HuH-7 (cell line): Measurements from ENCODE around the gene SLC12A9.

Experiments
- DNase-seq: peaks from one replicate; pipeline ENCODE4 v3.0.0; 2011; ENCODE audit warnings: low spot score

The SLC12A9 gene

DNA sequence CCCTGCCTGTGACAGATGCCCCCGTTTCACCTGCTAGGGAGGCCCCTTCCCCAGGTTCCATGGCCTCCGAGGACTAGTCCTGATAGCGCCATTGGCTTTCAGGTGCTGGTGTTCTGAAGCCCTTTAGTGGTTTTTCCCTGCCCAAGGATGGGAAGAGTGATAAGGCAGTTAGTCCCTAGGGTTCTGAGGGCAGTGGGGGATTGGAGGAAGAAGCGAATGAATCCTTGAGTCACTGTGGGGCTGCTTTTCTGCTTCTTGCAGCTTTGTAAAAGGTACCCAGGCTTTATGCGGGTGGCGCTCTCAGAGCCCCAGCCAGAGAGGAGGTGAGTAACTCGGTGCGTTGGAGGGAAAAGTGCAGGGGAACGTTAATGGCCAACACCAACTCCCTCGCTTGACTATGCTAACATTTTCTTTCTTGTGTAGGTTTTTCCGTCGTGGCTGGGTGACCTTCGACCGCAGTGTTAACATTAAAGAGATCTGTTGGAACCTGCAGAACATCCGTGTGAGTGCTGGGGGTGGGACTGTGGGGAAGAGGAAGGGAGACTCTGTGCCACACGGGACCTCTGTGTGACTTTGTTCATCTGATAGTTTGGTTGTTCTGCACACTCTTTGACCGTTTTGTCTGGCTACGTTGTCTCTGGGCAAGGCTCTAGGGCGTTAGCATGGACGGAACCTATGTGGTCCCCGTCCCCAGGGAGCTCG, 33.1 kb downstream of the SLC12A9 start:
- DNase-seq: no peak

DNA sequence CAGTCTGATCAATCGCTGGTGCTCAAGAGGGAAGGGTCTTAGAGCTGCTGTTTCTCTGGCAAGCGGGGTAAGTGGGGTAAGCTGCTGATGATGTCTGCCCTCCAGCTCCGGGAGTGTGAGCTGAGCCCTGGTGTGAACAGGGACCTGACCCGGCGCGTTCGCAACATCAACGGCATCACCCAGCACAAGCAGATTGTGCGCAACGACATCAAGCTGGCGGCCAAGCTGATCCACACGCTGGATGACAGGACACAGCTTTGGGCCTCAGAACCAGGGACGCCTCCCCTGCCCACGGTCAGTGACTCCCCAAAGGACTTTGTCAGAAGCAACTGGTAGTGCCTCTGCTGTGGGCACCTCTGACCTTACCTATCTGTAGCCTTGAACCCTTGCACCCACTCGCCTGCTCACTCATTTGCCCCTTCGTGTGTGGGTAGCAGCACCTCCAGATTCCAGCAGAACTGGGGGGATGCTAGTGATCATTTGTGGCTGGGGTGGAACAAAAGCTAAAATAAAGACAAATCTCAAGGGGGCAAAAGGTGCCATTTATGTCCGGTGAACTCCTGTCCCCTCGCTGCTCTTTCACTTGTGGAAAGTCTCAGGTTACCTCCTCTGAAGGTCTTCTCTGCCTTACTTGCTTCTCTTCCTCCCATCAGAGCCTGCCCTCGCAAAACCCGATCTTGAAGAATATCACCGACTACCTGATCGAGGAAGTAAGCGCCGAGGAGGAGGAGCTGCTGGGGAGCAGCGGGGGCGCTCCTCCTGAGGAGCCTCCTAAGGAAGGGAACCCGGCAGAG, 33.8 kb downstream of the SLC12A9 start:
- peak; percentile 8 for DNase-seq

DNA sequence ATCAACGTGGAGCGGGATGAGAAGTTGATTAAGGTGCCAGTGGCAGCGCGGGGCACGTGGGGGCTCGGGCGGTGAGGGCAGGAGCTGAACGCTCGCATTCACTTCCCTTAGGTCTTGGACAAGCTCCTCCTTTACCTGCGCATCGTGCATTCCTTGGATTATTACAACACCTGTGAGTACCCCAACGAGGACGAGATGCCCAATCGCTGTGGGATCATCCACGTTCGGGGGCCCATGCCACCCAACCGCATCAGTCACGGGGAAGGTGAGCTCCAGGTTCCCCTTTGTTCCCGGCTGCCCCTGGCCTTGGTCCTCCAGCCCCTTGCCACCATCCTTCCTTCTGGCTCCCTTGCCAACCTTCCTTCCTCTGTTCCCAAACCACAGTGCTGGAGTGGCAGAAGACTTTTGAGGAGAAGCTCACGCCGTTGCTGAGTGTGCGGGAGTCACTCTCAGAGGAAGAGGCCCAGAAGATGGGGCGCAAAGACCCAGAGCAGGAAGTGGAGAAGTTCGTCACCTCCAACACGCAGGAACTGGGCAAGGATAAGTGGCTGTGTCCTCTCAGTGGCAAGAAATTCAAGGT, 34.5 kb downstream of the SLC12A9 start:
- peak; percentile 8 for DNase-seq

GRCh38 chr7:100887516-100888290, 35.2 kb downstream of the SLC12A9 start:
- peak; percentile 10 for DNase-seq

DNA sequence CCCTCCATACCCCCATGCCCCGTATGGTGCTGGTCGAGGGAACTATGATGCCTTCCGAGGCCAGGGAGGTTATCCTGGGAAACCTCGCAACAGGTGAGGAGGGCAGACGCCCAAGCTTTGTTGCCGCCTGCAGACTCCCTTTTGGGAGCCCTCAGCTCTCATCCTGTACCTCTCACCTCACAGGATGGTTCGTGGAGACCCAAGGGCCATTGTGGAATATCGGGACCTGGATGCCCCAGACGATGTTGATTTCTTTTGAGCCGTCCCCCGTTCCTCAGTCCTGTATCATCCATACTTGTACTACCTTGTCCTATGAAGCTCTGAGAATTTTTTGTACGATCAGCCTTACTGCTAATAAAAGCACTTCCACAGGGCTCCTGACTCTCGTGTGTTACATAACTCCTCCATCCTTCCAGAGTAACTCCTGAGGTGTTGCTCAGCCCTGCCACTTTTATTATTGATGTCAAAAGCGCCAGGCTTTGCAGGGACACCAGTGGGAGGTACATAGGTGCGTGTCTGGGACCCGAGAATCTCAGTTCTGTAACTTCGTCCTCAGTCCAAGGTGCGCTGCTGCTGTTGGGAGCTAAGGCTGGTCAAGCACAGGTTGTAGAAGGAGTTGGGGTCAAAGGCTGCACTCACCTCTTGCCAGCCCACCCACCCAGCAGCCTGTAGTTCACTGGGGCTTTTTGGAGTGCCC, 35.9 kb downstream of the SLC12A9 start:
- DNase-seq: no peak

DNA sequence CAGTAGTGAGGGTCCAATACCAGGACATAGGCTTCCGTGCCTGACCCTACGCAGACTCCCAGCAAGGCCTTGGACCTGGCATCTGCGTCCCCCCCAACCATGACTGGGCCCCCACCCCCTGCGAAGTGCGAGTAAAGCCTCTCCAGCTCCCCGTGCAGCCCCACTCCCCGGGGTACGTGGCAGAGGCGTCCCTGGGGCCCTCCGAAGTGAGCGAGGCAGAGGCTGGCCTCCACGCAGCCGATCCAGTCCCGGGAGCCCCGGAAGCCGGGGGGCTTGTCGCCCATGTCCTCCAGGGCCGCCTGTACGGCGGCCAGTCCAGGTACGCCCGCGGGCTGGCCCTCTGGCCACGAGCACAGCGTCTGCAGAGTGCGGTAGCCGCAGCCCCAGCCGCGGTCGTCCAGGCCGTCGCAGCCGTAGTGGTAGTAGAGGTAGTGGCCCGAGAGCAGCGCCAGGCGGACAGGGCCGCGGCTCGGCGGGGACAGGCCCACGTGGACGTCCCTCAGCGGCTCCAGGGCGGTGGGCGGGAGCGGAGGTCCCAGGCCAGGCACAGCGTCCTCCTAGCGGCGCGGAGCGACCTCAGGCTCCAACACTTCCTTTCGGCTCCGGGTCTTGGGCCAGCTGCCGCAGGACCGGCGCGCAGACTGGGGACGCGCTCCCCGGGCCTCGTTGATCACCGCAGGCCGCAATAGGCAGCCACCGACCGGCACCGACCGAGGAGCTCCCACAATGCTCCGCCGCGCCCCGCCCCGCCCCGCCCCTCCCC, 36.7 kb downstream of the SLC12A9 start, which contains the start of gene UFSP1:
TSS of gene UFSP1 (minus strand) at position 728 of the 763 bp plus-strand sequence. CDS start at position 284, 444 bp downstream.
- peak; percentile 68 for DNase-seq

DNA sequence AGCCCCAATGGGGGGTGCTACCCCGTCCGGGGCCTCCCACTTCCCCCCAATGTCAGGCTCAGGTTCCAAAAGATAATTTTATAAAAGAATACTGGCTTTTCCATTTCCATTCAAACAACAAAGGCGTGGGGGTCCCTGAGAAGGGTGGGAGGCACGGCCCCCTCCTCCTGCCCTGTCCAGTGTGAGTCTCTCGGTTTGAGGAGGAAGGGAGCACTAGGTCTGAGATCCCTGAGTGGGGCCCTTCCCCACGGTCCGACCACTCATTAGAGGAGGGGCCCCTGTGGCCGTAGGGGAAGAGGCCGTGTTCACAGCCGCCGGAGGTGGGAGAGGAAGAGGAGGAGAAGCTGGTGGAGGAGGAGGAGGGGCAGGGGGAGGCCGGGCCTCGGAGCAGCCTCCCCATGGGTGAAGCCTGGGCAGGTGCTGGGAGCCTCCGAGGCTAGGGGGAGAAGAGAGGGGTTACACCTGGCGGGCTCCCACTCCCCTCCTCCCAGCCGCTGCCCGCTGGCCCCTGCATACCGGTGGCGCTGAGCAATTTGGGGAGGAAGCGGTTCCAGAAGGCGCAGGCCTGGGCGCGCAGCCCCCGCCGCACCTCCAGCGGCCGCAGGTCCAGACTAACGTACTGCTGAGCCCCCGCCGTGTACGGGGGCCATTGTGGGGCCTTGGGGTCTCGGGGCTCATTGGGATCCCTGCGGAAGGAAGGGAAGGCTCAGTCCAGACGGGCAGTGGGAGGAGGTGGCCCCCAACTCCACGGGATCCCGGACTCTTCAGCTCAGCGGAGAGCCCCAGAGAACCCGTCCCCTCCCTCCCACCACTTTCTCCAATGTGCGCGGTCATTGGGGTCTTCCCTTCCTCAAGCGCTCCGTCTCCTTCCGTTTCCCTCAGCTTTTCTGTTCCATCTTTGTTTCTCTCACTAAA, 38.4 kb downstream of the SLC12A9 start:
- DNase-seq: no peak

- no peak for DNase-seq
Observed at GRCh38 chr7:100891568-100892247, 39.2 kb downstream of the SLC12A9 start.

DNA sequence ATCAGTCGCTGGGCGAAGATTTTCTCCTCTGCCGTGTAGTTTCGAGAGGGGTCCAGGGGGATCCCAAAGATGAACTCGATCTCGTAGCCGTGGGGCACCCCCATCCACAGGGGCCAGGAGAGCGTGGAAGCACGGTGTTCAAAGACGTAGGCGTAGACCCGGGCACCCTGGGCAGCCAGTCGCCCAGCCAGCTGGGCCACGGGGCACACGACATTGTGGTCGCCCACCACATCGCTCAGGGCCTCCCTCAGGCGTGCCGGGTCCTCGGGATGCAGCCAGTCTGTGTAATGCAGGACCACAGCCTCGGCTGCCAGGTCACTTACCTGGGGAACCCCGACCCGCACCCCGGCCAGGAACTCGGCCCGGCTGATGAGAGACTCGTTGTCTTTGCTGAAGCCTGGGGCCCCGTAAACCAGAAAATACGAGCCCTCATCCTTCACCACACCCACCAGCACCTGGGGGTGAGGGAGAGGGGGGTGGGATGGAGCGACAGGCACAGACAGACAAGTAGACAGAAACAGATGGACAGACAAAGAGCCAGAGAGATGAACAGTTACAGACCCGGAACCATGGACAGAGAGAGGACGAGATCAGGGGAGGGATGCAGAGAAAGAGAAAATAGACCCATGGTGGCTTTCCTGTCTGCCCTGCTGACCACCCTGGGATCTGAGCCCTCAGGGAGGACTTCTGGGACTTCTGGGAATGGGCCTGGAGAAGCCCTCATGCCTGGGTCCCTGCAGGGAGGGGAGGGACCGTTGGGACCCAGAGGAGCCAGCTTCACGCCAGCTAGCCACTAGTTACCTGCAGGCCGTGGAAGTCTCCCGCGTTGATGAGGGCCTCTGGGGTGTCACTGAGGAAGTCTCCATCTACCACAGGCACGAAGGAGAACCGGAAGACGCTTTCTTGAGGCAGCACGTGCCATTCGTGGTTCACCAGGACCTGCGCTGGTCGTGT, 40.1 kb downstream of the SLC12A9 start:
- DNase-seq: no peak

DNA sequence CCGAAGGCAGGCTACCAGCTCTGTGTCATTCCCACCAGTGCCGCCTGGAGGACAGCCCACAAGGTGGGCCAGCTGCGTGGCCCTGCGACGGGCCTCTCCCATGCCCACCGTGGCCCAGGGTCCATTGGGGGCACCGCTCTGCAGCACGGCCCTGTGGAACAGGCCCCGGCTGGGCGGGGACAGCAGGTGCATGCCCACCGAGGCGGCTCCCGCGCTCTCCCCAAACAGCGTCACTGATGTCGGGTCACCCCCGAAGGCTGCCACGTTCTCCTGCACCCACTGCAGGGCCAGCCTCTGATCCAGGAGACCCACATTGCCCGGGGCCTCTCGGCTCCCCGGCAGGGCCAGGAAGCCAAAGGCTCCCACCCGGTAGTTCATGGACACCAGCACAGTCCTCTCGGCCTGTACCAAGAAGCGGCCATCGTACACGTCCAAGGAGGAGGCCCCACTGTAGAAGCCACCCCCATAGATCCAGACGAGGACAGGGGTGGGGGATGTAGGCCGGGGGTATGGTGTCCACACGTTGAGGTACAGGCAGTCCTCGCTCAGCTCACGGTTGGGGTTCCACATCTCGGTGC, 40.9 kb downstream of the SLC12A9 start:
- no peak for DNase-seq

DNA sequence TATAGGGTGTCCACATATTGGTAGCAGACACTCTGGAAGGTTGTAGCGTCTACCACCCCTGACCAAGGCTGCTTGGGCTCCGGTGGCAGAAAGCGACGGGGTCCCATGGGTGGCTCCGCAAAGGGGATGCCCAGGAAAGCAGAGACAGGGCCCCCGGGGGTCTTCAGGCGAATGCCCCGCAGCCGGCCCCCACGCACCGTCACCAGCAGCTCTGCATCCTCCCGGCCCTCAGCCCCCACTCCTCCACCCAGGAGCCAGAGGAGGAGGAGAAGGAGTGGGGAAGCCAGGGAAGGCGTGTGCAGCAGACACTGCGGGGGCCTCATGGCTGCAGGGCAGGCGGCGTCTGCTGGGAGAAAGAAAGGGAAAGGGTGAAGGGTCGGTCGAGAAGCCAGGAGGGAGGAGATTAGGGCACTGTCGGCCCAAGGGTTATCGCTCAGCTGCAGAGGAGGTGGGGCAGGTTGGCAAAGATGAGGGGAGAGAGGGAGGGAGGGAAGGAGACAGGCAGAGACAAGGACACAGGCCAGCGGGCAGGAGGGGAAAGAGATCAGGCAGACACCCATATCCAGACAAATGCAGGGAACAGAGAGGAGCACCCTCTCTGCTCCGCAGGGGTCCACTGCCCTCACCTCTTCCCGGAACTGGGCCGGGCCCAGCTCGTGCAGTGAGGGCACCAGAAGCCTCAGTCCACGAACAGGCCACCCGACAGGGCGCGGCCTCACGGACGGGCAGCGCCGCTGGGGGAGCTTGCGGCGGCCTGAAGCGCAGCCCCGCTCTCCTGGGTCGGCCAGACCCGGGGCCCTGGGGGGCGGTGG, 41.6 kb downstream of the SLC12A9 start:
- no peak for DNase-seq

GRCh38 chr7:100894860-100895700, 42.6 kb downstream of the SLC12A9 start:
- DNase-seq: peak; percentile 79

DNA sequence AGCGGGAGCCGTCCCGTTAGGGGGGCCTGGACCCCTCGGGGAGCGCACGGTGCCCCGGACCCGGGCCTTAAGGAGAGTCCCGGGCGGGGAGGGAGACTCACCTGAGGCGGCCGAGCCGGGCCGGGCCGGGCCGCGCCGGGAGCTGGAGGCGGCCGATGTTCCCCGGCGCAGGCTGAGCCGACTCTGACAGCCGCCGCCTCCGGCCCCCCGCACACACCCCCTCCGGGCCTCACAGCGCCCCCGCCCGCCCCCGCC, 43.1 kb downstream of the SLC12A9 start, which contains the start of gene ACHE:
TSS of gene ACHE (minus strand) at position 188 of the 255 bp plus-strand sequence. CDS start 1,656 bp downstream, outside the sequence.
- DNase-seq: no peak

DNA sequence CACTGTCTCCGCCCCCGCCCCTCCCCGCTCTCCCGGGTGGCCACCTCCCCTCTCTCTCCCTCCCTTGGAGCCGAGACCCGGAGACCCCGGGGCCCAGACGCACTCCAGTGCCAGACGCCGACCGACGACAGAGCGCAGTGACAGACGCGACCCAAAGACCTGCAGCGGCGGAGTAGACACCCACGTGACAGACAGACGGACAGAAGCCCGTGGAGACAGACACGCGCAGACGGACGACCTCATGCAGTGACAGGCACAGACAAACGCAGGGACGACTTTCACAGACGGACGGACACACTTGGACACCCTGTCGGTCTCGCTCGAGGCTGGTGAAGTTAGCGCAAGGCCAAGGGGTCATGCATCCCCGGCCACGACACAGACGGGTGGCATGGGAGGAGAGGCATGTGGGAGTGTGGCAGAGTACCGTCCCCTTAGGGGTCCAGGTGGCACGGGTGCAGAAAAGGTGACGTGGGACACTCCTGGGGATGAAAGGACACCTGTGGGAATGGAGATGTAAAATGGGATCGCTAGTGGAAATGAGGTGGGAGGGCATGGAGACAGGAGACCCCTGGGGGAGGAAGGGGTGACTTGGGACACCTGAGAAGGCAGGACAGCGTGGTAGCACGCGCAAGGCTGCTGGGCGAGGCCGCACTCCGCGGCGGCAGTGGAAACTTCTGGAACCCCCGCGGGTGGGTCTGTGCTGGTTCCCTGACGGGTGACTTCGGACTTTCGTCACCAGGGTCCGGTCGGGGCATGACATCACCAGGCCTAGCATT, 43.6 kb downstream of the SLC12A9 start:
- peak; percentile 86 for DNase-seq
